Transverse colon (tissue), 4 donors: ENCODE results near the gene SIPA1L3. TPM values are rescaled to one million over a fixed set of nuclear protein-coding genes. Genes with fewer than 3 reads are reported as not detected.
"Not testable (repeated sequence)": the region's sequence is repeated elsewhere in the genome, so short reads cannot be mapped to it uniquely, and the experiment has no call there.

Source experiments
- DNase-seq: peaks from one replicate; pipeline ENCODE4 v3.0.0-alpha.2; 2019
- H3K27ac ChIP-seq, 4 donors: fragments of 200-600 bp; sonication (generic); 2 replicates each; pipeline ENCODE4 v1.5.1; 2016 to 2018; ENCODE audit warnings: inconsistent platforms in 4 of 4
- H3K27me3 ChIP-seq: fragments of 200-600 bp; sonication (generic); 2 replicates; pipeline ENCODE4 v1.5.1; 2017; ENCODE audit warnings: inconsistent platforms
- H3K36me3 ChIP-seq, 4 donors: fragments of 200-600 bp; sonication (generic); 2 replicates each; pipeline ENCODE4 v1.5.1; 2017 to 2019; ENCODE audit warnings: inconsistent platforms in 4 of 4
- H3K4me1 ChIP-seq, 4 donors: fragments of 200-600 bp; sonication (generic); 2 replicates each; pipeline ENCODE4 v1.5.1; 2017 to 2020; ENCODE audit warnings: inconsistent platforms in 4 of 4
- H3K4me3 ChIP-seq, 4 donors: fragments of 200-600 bp; sonication (generic); 1 replicate in 1 of 4; 2 replicates in 3 of 4; pipeline versions ENCODE4 v1.5.1 to v1.6.1; 2017 to 2019; ENCODE audit warnings: inconsistent platforms in 4 of 4
- H3K9me3 ChIP-seq, 2 donors: fragments of 200-600 bp; sonication (generic); 2 replicates each; pipeline ENCODE4 v1.5.1; 2017 to 2019; ENCODE audit warnings: inconsistent platforms in 2 of 2
- EP300 ChIP-seq: sonication (generic); formaldehyde crosslinking; IDR thresholded peaks from one replicate; pipeline ENCODE4 v1.6.1; 2017; ENCODE audit warnings: antibody characterized with exemption, low read depth
- POLR2A ChIP-seq: fragments of 450-650 bp; IDR thresholded peaks from one replicate; pipeline ENCODE4 v1.6.1; 2016; ENCODE audit warnings: antibody characterized with exemption, mild to moderate bottlenecking, moderate library complexity
- POLR2AphosphoS5 ChIP-seq, 3 donors: sonication (generic); formaldehyde crosslinking; IDR thresholded peaks; one replicate each; pipeline ENCODE4 v1.6.1; 2016; ENCODE audit warnings: antibody characterized with exemption in 3 of 3
- WGBS, 2 donors: methylation state at CpG; one replicate each; pipeline ENCODE4 v1.1.5; 2018; ENCODE audit warnings: low coverage in 1 of 2; 5-methylcytosine and 5-hydroxymethylcytosine counted together
- in situ Hi-C, 4 donors: fragments of 200-750 bp; cut with MboI; loops; one replicate each; pipeline versions ENCODE4 v1.15.0 to v1.15.1; 2017; ENCODE audit warnings: low sequenced_read_pairs in 3 of 4, low pct_ligation_motif_present in 1 of 4, low pct_unique_long_range_greater_than_20kb in 1 of 4
- intact Hi-C: fragments of 100-400 bp; cut with DNase I; formaldehyde crosslinking; loops from one replicate; pipeline ENCODE4 v1.15.1; 2023; ENCODE audit warnings: low total_unique reads
- total RNA-seq, 4 donors: library from RNA; depleted of rRNA; stranded (reverse); fragments of >200 nt; gene quantifications; one replicate each; pipeline ENCODE4 v1.1.0, GENCODE V29; 2016
- TF ChIP-seq, protein P1 (sequence below), 5 experiments: fragments of 200-600 bp in 3 of 5; fragments of 450-650 bp in 2 of 5; sonication (generic) in 3 of 5; IDR thresholded peaks; 1 replicate in 2 of 5; 2 replicates in 3 of 5; pipeline ENCODE4 v1.5.1; 2016 to 2017; ENCODE audit warnings: antibody characterized with exemption in 5 of 5, inconsistent platforms in 3 of 5, mild to moderate bottlenecking in 2 of 5, moderate library complexity in 1 of 5

Gene SIPA1L3
- total RNA-seq, 4 donors from 2014 or later = 191 to 284 (median 231) TPM

DNA sequence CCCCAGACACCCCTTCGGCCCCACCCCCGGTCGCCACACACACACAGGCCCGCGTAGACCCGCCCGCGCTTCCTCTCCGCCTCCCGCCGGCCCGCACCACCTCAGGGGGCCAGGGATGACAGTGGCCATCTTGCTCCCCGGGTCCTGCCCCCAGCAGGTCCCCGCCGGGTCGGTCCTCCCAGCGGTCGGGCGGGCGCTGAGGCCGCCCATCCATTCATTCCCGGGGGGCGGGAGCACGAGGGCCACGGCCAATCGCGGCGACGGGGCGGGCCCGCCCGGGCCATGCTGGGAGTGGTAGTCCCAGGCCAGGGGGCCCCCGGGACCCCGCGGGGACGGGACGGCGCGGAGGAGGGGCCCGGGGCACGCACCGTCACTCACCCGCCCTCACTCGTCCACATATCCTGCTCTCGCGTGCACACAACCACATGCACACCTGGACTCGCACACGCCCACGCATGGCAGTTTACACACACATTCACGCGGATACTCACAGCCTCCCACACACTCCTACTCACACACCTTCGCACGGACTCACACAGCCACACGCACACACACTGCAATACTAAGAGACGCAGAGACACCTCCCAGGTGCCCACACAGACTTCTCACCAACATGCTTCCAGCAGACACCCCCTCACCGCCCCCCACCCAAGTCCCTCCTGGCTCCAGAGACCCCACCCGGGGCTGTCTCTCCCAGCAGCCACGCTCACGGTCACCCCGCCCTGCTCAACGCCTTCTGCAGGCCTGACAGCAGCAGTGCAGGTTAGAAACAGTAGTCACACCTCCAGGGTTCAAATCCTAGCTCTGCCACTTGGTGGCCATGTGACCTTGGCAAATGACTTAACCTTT, 317.2 kb downstream of the SIPA1L3 start, which contains the start of gene DPF1:
Gene DPF1, minus strand, starts transcription at position 209 of the 849 bp plus-strand sequence. Its CDS starts 80 bp downstream, at position 129.
- peak within 1 kb of the TSS in 3 of 4 donors; percentile 9 to 36 (median 30) for H3K4me3 ChIP-seq
- H3K4me1 ChIP-seq = peaks cover 15 to 26% (median 21%) of the 10 kb centered on the region in 4 donors
- TF ChIP-seq POLR2A (no peak), EP300 (no peak), POLR2AphosphoS5 (IDR thresholded peaks at IDR 0.05) (no peak)
- TF ChIP-seq, protein P1, sequence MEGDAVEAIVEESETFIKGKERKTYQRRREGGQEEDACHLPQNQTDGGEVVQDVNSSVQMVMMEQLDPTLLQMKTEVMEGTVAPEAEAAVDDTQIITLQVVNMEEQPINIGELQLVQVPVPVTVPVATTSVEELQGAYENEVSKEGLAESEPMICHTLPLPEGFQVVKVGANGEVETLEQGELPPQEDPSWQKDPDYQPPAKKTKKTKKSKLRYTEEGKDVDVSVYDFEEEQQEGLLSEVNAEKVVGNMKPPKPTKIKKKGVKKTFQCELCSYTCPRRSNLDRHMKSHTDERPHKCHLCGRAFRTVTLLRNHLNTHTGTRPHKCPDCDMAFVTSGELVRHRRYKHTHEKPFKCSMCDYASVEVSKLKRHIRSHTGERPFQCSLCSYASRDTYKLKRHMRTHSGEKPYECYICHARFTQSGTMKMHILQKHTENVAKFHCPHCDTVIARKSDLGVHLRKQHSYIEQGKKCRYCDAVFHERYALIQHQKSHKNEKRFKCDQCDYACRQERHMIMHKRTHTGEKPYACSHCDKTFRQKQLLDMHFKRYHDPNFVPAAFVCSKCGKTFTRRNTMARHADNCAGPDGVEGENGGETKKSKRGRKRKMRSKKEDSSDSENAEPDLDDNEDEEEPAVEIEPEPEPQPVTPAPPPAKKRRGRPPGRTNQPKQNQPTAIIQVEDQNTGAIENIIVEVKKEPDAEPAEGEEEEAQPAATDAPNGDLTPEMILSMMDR (IDR thresholded peaks at IDR 0.05) = no peak
- H3K36me3 ChIP-seq = no peaks in the 10 kb centered on the region
- H3K9me3 ChIP-seq = no peaks in the 10 kb centered on the region
- in situ Hi-C loops = loop anchor here in 1 of 4 donors (25.0 kb wide), 1 partner anchor 337 kb away; no protein-coding TSS in a partner anchor
- 2% methylated on average over 27 of the region's 61 CpGs; no CpG with 5 or more reads in 1 of the 2 donors for WGBS, 2 donors
- peak; percentile 24 for DNase-seq
- no peak within 1 kb of the TSS for H3K27ac ChIP-seq
- H3K27me3 ChIP-seq = peaks cover 88% of the 10 kb centered on the region
- intact Hi-C loops = no loop called here

DNA sequence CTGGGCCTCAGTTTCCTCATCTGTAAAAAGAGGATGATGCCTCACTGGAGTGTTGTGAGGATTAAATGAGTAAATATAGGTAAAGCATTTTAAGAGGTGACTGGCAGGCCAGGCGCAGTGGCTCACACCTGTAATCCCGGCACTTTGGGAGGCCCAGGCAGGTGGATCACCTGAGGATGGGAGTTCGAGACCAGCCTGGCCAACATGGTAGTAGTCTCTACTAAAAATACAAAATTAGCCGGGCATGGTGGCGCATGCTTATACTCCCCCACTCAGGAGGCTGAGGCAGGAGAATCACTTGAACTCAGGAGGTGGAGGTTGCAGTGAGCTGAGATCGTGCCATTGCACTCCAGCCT, 317.8 kb downstream of the SIPA1L3 start:
- H3K9me3 ChIP-seq, DNase-seq, intact Hi-C loops, H3K27ac ChIP-seq, H3K4me3 ChIP-seq, H3K36me3 ChIP-seq: not testable (repeated sequence)
- WGBS, 2 donors = 80 to 81% methylated on average over 4 to 6 of the region's 6 CpGs
- H3K27me3 ChIP-seq = peaks cover 94% of the 10 kb centered on the region
- peaks cover 17 to 27% (median 23%) of the 10 kb centered on the region in 4 donors for H3K4me1 ChIP-seq
- in situ Hi-C loops = loop anchor here in 2 of 4 donors (25.0 kb wide), 1 partner anchor 338 kb away; no protein-coding TSS in a partner anchor

- no peaks in the 10 kb centered on the region for H3K9me3 ChIP-seq
- TF ChIP-seq, protein P1 (IDR thresholded peaks at IDR 0.05) = no peak
- TF ChIP-seq POLR2A = no peak
- TF ChIP-seq EP300 = no peak
- TF ChIP-seq POLR2AphosphoS5 (IDR thresholded peaks at IDR 0.05) = no peak
- no peaks in the 10 kb centered on the region for H3K36me3 ChIP-seq
- in situ Hi-C loops (loop anchor here in 1 of 4 donors (25.0 kb wide), 1 partner anchor 340 kb away; no protein-coding TSS in a partner anchor), intact Hi-C loops (no loop called here)
- H3K27ac ChIP-seq = no peak overlapping the region
- WGBS, 2 donors = 60 to 100% methylated on average over 2 to 11 of the region's 11 CpGs
- peaks cover 100% of the 10 kb centered on the region for H3K27me3 ChIP-seq
- no peak for DNase-seq
- H3K4me3 ChIP-seq = no peak overlapping the region
- peaks cover 17 to 26% (median 23%) of the 10 kb centered on the region in 4 donors for H3K4me1 ChIP-seq
Measured at GRCh38 chr19:38227287-38228004, 320.4 kb downstream of the SIPA1L3 start.

DNA sequence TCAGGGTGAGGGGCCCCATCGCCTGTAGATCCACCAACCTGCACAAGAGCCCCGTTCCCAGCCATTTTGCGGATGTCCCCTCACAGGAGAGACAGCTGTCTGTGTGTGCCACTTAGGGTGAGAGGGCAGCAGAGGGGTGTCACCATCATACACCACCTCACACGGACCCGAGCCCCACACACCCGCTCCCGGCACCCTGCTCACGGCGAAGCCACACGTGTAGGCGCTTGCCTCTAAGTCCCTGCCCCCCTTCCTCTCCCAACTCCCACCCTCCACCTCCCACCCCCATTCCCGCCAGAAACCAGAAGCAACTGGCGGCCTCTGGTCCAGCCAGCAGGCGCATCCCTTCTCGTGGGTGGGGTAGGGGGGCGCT, 321.0 kb downstream of the SIPA1L3 start:
- H3K9me3 ChIP-seq = no peaks in the 10 kb centered on the region
- H3K4me3 ChIP-seq = no peak overlapping the region
- H3K4me1 ChIP-seq = peaks cover 17 to 24% (median 23%) of the 10 kb centered on the region in 4 donors
- WGBS, 2 donors = 20% methylated on average over 13 of the region's 16 CpGs; no CpG with 5 or more reads in 1 of the 2 donors
- H3K27me3 ChIP-seq = peaks cover 100% of the 10 kb centered on the region
- DNase-seq = no peak
- intact Hi-C loops = no loop called here
- no peak overlapping the region for H3K27ac ChIP-seq
- H3K36me3 ChIP-seq = no peaks in the 10 kb centered on the region
- in situ Hi-C loops = loop anchor here in 1 of 4 donors (25.0 kb wide), 1 partner anchor 341 kb away; no protein-coding TSS in a partner anchor
- TF ChIP-seq EP300 = no peak
- no peak for TF ChIP-seq POLR2AphosphoS5 (IDR thresholded peaks at IDR 0.05)
- TF ChIP-seq, protein P1 (IDR thresholded peaks at IDR 0.05) = no peak
- TF ChIP-seq POLR2A = no peak
